Transverse colon (tissue), 4 donors: ENCODE data around the gene SFXN1. TPM values are rescaled to one million over a fixed set of nuclear protein-coding genes. Genes with fewer than 3 reads are reported as not detected.

Experiments used
- DNase-seq: peaks from one replicate; pipeline ENCODE4 v3.0.0-alpha.2; 2019
- H3K27ac ChIP-seq, 4 donors: fragments of 200-600 bp; sonication (generic); 2 replicates each; pipeline ENCODE4 v1.5.1; 2016 to 2018; ENCODE audit warnings: inconsistent platforms in 4 of 4
- H3K27me3 ChIP-seq: fragments of 200-600 bp; sonication (generic); 2 replicates; pipeline ENCODE4 v1.5.1; 2017; ENCODE audit warnings: inconsistent platforms
- H3K36me3 ChIP-seq, 4 donors: fragments of 200-600 bp; sonication (generic); 2 replicates each; pipeline ENCODE4 v1.5.1; 2017 to 2019; ENCODE audit warnings: inconsistent platforms in 4 of 4
- H3K4me1 ChIP-seq, 4 donors: fragments of 200-600 bp; sonication (generic); 2 replicates each; pipeline ENCODE4 v1.5.1; 2017 to 2020; ENCODE audit warnings: inconsistent platforms in 4 of 4
- H3K4me3 ChIP-seq, 4 donors: fragments of 200-600 bp; sonication (generic); 1 replicate in 1 of 4; 2 replicates in 3 of 4; pipeline versions ENCODE4 v1.5.1 to v1.6.1; 2017 to 2019; ENCODE audit warnings: inconsistent platforms in 4 of 4
- H3K9me3 ChIP-seq, 2 donors: fragments of 200-600 bp; sonication (generic); 2 replicates each; pipeline ENCODE4 v1.5.1; 2017 to 2019; ENCODE audit warnings: inconsistent platforms in 2 of 2
- EP300 ChIP-seq: sonication (generic); formaldehyde crosslinking; IDR thresholded peaks from one replicate; pipeline ENCODE4 v1.6.1; 2017; ENCODE audit warnings: antibody characterized with exemption, low read depth
- POLR2A ChIP-seq: fragments of 450-650 bp; IDR thresholded peaks from one replicate; pipeline ENCODE4 v1.6.1; 2016; ENCODE audit warnings: antibody characterized with exemption, mild to moderate bottlenecking, moderate library complexity
- POLR2AphosphoS5 ChIP-seq, 3 donors: sonication (generic); formaldehyde crosslinking; IDR thresholded peaks; one replicate each; pipeline ENCODE4 v1.6.1; 2016; ENCODE audit warnings: antibody characterized with exemption in 3 of 3
- WGBS, 2 donors: methylation state at CpG; one replicate each; pipeline ENCODE4 v1.1.5; 2018; ENCODE audit warnings: low coverage in 1 of 2; 5-methylcytosine and 5-hydroxymethylcytosine counted together
- in situ Hi-C, 4 donors: fragments of 200-750 bp; cut with MboI; loops; one replicate each; pipeline versions ENCODE4 v1.15.0 to v1.15.1; 2017; ENCODE audit warnings: low sequenced_read_pairs in 3 of 4, low pct_ligation_motif_present in 1 of 4, low pct_unique_long_range_greater_than_20kb in 1 of 4
- intact Hi-C: fragments of 100-400 bp; cut with DNase I; formaldehyde crosslinking; loops from one replicate; pipeline ENCODE4 v1.15.1; 2023; ENCODE audit warnings: low total_unique reads
- total RNA-seq, 4 donors: library from RNA; depleted of rRNA; stranded (reverse); fragments of >200 nt; gene quantifications; one replicate each; pipeline ENCODE4 v1.1.0, GENCODE V29; 2016
- TF ChIP-seq, protein P1 (sequence below), 5 experiments: fragments of 200-600 bp in 3 of 5; fragments of 450-650 bp in 2 of 5; sonication (generic) in 3 of 5; IDR thresholded peaks; 1 replicate in 2 of 5; 2 replicates in 3 of 5; pipeline ENCODE4 v1.5.1; 2016 to 2017; ENCODE audit warnings: antibody characterized with exemption in 5 of 5, inconsistent platforms in 3 of 5, mild to moderate bottlenecking in 2 of 5, moderate library complexity in 1 of 5

The SFXN1 gene
- total RNA-seq, 4 donors from 2014 or later = 15.7 to 192 (median 93.4) TPM

DNA sequence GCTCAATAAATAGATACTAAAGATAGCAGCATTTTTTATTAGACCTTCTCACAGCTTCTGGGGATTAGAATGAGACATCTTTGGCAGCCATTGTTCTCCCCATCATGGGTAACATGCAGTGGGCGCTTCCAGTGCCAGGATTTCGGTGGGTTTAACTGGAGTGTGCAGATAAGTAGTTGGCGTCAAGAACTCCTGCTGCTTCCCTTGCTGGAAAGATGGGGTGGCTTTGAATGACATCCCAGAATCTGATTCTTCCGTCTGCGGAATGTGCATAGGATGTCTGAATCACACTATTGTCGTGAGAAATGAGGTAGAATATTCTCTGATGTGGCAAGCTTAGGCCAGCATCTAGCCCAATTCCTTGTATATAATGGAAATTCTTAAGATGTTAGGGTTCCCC, 7.3 kb downstream of the SFXN1 start:
- 95 to 96% methylated on average over 5 to 6 of the region's 6 CpGs for WGBS, 2 donors
- H3K36me3 ChIP-seq = no peaks in the 10 kb centered on the region
- peaks cover 0 to 15% (median 5%) of the 10 kb centered on the region in 4 donors for H3K4me1 ChIP-seq

DNA sequence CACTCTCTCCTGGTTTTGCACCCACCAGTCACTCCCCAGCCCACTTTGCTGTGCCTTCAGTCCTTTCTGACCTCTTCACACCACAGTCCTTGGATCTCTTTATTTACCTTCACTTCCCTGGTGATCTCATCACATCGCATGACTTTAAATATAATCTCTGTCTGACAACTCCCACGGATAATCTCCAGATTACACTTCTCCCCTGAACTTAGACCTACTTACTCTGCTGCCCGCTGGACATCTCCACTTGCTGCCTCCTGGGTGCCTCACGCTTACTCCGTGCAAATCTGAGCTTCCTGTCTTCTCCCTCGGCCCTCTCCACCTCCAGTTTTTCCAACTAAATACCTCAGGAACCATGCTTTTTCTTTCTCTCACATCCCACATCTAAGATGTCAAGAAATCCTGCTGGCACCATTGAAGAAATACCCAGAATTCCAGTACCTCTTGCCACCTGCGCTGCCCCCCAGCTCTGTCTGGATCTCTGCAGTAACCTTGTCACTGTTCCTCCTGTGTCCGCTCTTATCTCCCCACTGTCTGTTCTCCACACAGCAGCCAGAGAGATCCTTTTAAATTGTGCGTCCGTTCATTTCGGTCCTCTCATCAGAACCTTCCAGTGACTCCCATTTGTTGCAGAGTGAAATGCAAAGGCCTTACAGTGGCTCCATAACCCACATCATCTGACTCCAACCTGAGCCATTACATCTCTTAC, 9.3 kb downstream of the SFXN1 start:
- intact Hi-C loops (no loop called here), in situ Hi-C loops (no loop called here)
- TF ChIP-seq, protein P1, sequence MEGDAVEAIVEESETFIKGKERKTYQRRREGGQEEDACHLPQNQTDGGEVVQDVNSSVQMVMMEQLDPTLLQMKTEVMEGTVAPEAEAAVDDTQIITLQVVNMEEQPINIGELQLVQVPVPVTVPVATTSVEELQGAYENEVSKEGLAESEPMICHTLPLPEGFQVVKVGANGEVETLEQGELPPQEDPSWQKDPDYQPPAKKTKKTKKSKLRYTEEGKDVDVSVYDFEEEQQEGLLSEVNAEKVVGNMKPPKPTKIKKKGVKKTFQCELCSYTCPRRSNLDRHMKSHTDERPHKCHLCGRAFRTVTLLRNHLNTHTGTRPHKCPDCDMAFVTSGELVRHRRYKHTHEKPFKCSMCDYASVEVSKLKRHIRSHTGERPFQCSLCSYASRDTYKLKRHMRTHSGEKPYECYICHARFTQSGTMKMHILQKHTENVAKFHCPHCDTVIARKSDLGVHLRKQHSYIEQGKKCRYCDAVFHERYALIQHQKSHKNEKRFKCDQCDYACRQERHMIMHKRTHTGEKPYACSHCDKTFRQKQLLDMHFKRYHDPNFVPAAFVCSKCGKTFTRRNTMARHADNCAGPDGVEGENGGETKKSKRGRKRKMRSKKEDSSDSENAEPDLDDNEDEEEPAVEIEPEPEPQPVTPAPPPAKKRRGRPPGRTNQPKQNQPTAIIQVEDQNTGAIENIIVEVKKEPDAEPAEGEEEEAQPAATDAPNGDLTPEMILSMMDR (IDR thresholded peaks at IDR 0.05) = no peak
- no peak for TF ChIP-seq POLR2A
- TF ChIP-seq POLR2AphosphoS5 (IDR thresholded peaks at IDR 0.05) = no peak
- no peak for TF ChIP-seq EP300
- H3K4me1 ChIP-seq = peaks cover 0 to 2% (median 0%) of the 10 kb centered on the region in 4 donors
- H3K36me3 ChIP-seq = peaks cover 0 to 13% (median 5%) of the 10 kb centered on the region in 4 donors
- H3K27ac ChIP-seq = no peak overlapping the region
- DNase-seq = no peak
- H3K4me3 ChIP-seq = no peak overlapping the region
- 88 to 90% methylated on average over 11 of the region's 11 CpGs for WGBS, 2 donors
- no peaks in the 10 kb centered on the region for H3K27me3 ChIP-seq
- H3K9me3 ChIP-seq = no peaks in the 10 kb centered on the region

More for the DNA sequence above, 7.3 kb downstream of the SFXN1 start:
- no peak overlapping the region for H3K27ac ChIP-seq
- no peaks in the 10 kb centered on the region for H3K9me3 ChIP-seq
- intact Hi-C loops (no loop called here), in situ Hi-C loops (no loop called here)
- DNase-seq = no peak
- no peaks in the 10 kb centered on the region for H3K27me3 ChIP-seq
- TF ChIP-seq POLR2A (no peak), POLR2AphosphoS5 (IDR thresholded peaks at IDR 0.05) (no peak), EP300 (no peak)
- TF ChIP-seq, protein P1 (IDR thresholded peaks at IDR 0.05) = no peak
- no peak overlapping the region for H3K4me3 ChIP-seq

DNA sequence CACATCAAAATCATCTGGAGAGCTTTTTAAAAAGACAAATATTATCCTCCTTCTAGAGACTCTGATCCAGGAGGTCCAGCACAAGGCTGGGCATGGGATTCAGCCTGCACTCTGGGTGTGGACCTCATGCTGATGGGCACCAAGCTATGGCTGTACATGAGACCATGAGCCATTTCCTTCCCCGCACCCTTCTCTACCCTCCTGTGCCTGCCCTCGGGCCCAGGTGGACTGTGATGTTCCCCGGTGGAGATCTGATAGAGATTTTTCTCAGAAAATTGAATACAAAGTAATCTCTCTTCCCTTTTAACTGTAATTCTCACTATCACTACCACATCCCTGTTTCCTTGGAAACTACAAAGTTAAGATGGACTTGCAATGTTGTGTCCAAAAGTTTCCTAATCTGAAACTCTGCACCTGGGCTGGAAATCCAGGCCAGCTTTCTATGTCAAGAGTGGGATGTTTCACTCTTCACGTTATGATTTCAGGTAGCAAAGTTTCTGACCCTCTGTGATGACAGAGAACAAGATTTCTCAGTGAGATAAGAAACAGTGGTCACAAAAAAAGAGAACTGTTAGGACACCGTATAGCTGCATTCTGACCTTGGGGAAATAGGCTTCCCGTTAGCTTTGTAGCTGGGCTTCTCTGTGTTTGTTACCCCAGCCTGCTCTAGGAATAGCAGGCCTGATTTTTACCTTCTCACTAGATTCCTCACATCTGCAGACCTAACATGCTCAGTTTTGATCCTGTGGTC, 11.5 kb downstream of the SFXN1 start:
- Histone ChIP-seq H3K27me3 (no peaks in the 10 kb centered on the region), H3K4me3 (no peak overlapping the region), H3K27ac (no peak overlapping the region), H3K9me3 (no peaks in the 10 kb centered on the region), H3K4me1 (peaks cover 0 to 13% (median 3%) of the 10 kb centered on the region in 4 donors), H3K36me3 (peaks cover 0 to 28% (median 14%) of the 10 kb centered on the region in 4 donors)
- no peak for DNase-seq
- 75 to 91% methylated on average over 6 of the region's 6 CpGs for WGBS, 2 donors
- in situ Hi-C loops = no loop called here
- intact Hi-C loops = no loop called here
- TF ChIP-seq POLR2AphosphoS5 (IDR thresholded peaks at IDR 0.05) (no peak), POLR2A (no peak), EP300 (no peak)
- TF ChIP-seq, protein P1 (IDR thresholded peaks at IDR 0.05) = no peak

DNA sequence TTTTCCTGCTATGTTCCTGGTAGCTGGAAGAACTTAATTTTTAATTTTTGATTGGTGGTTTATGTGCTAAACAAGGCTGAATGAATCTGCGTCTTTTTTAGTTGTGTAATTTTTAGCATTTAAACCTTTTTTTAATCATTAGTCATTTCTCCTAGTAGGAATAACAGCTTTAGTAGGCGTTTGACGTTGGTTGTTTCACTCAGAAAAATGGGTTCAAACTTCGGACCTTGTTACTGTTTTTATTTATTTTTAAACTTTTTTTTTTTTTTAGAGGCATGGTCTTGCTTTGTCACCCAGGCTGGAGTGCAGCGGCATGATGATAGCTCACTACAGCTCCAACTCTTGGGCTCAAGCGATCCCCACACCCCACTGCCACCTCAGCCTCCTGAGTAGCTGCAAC, 12.9 kb downstream of the SFXN1 start:
- WGBS, 2 donors = 78 to 94% methylated on average over 6 of the region's 6 CpGs
- DNase-seq = no peak
- Histone ChIP-seq H3K27ac (no peak overlapping the region), H3K9me3 (no peaks in the 10 kb centered on the region), H3K27me3 (no peaks in the 10 kb centered on the region), H3K4me1 (peaks cover 0 to 13% (median 3%) of the 10 kb centered on the region in 4 donors), H3K36me3 (peaks cover 0 to 31% (median 14%) of the 10 kb centered on the region in 4 donors), H3K4me3 (no peak overlapping the region)
- in situ Hi-C loops = no loop called here
- TF ChIP-seq EP300 = no peak
- intact Hi-C loops = no loop called here
